Glutamatergic neuron (in vitro differentiated cells): ENCODE measurements around the gene REPS2. TPM values are rescaled to one million over a fixed set of nuclear protein-coding genes. Genes with fewer than 3 reads are reported as not detected.
"Not testable (repeated sequence)": the region's sequence is repeated elsewhere in the genome, so short reads cannot be mapped to it uniquely, and the experiment has no call there.

Experiments
- DNase-seq: peaks from one replicate; pipeline ENCODE4 v3.0.0; 2022
- H3K27ac Mint-ChIP-seq: one replicate; pipeline ENCODE4 v1.8.0; 2020; ENCODE audit warnings: mild to moderate bottlenecking, mixed read lengths, inconsistent platforms; ENCODE audit not compliant: unreplicated experiment
- H3K27me3 Mint-ChIP-seq: one replicate; pipeline ENCODE4 v1.8.0; 2020; ENCODE audit warnings: mild to moderate bottlenecking, moderate library complexity, mixed read lengths, inconsistent platforms; ENCODE audit not compliant: unreplicated experiment
- H3K36me3 Mint-ChIP-seq: one replicate; pipeline ENCODE4 v1.8.0; 2020; ENCODE audit warnings: mild to moderate bottlenecking, mixed read lengths, inconsistent platforms; ENCODE audit not compliant: unreplicated experiment
- H3K4me1 Mint-ChIP-seq: one replicate; pipeline ENCODE4 v1.8.0; 2020; ENCODE audit warnings: mild to moderate bottlenecking, low read depth, mixed read lengths, inconsistent platforms; ENCODE audit not compliant: unreplicated experiment
- H3K4me3 Mint-ChIP-seq: one replicate; pipeline ENCODE4 v1.8.0; 2020; ENCODE audit warnings: mild to moderate bottlenecking, mixed read lengths, inconsistent platforms; ENCODE audit not compliant: unreplicated experiment
- H3K9me3 Mint-ChIP-seq: one replicate; pipeline ENCODE4 v1.8.0; 2020; ENCODE audit warnings: mild to moderate bottlenecking, moderate library complexity, mixed read lengths, inconsistent platforms; ENCODE audit not compliant: unreplicated experiment
- total RNA-seq: library from RNA; stranded (reverse); fragmentation: NEBNext Ultra II Directional; extraction: Animal tissue kit (Norgen Biotek cat#: 25700); gene quantifications from one replicate; pipeline ENCODE4 v1.2.1, GENCODE V29; 2021; ENCODE audit not compliant: unreplicated experiment
- TF ChIP-seq, protein P1 (sequence below): fragments of 200-600 bp; sonication (generic); IDR thresholded peaks from one replicate; pipeline ENCODE4 v1.5.0; 2021; ENCODE audit not compliant: partially characterized antibody, unreplicated experiment

Gene REPS2
- total RNA-seq, 1 donor from 2014 or later = 3.1 TPM

DNA sequence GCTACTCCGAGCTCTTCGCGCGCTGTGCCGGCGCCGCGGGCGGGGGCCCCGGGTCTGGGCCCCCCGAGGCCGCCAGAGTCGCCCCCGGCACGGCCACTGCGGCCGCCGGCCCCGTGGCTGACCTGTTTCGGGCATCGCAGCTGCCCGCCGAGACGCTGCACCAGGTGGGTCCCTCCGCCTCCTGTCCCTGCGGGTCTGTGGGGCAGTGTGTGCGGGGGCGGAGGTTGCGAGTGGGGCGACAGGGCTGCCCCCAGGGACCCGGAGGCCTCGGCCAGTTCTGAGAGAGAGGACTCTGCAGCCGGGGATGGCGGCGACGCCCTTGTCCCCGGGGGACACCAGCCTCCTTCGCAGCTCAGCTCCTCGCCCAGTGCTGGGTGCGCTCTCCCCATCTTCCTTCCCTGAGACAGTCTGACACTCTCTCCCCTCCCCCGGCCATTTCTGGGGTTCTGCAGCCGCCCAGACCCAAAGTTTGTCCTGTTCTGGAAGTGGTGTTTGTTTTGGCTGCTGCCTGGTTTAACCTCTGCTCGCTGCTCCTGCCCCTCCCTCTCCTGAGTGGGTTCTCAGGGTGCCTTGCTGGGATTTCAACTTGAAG is 609 bp downstream of the REPS2 start:
- Mint-ChIP-seq H3K27ac (peak overlapping the region; percentile 85), H3K36me3 (no peaks in the 10 kb centered on the region), H3K9me3 (peaks cover 3% of the 10 kb centered on the region), H3K4me3 (peak overlapping the region; percentile 92), H3K27me3 (no peaks in the 10 kb centered on the region), H3K4me1 (no peaks in the 10 kb centered on the region)
- peak; percentile 36 for DNase-seq
- TF ChIP-seq, protein P1, sequence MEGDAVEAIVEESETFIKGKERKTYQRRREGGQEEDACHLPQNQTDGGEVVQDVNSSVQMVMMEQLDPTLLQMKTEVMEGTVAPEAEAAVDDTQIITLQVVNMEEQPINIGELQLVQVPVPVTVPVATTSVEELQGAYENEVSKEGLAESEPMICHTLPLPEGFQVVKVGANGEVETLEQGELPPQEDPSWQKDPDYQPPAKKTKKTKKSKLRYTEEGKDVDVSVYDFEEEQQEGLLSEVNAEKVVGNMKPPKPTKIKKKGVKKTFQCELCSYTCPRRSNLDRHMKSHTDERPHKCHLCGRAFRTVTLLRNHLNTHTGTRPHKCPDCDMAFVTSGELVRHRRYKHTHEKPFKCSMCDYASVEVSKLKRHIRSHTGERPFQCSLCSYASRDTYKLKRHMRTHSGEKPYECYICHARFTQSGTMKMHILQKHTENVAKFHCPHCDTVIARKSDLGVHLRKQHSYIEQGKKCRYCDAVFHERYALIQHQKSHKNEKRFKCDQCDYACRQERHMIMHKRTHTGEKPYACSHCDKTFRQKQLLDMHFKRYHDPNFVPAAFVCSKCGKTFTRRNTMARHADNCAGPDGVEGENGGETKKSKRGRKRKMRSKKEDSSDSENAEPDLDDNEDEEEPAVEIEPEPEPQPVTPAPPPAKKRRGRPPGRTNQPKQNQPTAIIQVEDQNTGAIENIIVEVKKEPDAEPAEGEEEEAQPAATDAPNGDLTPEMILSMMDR = no peak

DNA sequence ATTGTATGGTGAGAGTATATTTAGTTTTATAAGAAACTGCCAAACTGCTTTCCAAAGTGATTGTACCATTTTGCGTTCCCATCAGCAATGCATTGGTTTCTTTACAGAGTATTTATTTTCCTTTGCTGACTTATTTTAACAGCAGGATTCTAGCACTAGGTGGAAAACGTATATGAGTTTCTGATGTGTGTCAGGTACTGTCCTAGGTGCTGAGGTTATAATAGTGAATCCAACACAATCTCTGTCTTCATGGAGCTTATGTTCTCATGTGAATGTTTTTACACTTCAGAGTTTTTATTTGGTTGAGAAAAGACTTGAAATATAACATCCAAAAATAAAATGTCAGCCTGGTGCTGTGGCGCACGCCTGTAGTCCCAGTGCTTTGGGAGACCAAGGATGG is 4.0 kb downstream of the REPS2 start:
- Mint-ChIP-seq H3K27me3 (no peaks in the 10 kb centered on the region), H3K4me3 (no peak overlapping the region), H3K9me3 (peaks cover 3% of the 10 kb centered on the region), H3K4me1 (no peaks in the 10 kb centered on the region), H3K27ac (no peak overlapping the region), H3K36me3 (no peaks in the 10 kb centered on the region)
- DNase-seq = no peak
- TF ChIP-seq, protein P1 = no peak

DNA sequence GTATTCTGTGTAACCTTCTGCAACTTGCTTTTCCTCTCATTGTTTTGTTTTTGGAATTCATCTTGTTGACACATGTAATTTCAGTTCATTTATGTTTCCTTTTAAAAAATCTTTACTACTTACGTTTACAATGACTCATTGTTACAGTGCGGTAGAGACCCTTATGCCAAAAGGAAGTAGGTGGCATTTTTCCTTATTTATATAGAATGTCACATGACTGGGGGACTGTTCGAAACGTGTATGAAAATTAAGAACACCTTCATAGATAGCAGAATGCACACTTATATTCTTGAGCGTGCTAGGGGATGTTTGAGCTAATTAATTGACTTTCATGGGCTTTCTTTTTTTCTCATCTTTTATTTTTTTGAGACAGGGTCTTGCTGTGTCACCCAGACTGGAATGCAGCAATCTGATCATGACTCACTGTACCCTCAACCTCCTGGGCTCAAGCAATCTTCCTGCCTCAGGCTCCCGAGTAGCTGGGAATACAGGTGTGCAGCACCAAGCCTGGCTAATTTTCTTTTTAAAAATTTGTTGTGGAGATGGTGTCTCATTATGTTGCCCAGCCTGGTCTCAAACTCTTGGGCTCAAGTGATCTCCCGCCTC is 7.3 kb downstream of the REPS2 start:
- no peak for DNase-seq
- Mint-ChIP-seq H3K9me3 (no peaks in the 10 kb centered on the region), H3K27me3 (no peaks in the 10 kb centered on the region), H3K27ac (no peak overlapping the region), H3K4me1 (no peaks in the 10 kb centered on the region), H3K4me3 (no peak overlapping the region), H3K36me3 (no peaks in the 10 kb centered on the region)
- TF ChIP-seq, protein P1 = no peak

DNA sequence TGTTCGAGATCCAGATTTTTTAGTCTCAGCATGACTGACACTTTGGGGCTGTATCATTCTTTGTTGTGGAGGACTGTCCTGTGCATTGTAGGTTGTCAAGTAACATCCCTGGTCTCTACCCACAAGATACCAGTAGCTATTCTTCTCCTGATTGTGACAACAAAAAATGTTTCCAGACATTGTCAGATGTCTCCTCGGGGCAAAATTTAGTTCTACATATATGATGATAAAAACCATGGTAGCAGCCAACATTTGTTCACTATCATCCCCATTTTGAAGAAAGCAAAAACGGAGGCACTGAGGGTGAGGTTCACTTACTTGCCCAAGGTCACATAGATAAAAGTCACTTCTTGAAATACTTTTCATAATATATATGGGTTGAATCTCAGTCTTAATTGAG is 11.3 kb downstream of the REPS2 start:
- Mint-ChIP-seq H3K27ac (no peak overlapping the region), H3K36me3 (no peaks in the 10 kb centered on the region), H3K4me1 (no peaks in the 10 kb centered on the region), H3K27me3 (no peaks in the 10 kb centered on the region), H3K9me3 (no peaks in the 10 kb centered on the region), H3K4me3 (no peak overlapping the region)
- TF ChIP-seq, protein P1 = no peak
- no peak for DNase-seq

DNA sequence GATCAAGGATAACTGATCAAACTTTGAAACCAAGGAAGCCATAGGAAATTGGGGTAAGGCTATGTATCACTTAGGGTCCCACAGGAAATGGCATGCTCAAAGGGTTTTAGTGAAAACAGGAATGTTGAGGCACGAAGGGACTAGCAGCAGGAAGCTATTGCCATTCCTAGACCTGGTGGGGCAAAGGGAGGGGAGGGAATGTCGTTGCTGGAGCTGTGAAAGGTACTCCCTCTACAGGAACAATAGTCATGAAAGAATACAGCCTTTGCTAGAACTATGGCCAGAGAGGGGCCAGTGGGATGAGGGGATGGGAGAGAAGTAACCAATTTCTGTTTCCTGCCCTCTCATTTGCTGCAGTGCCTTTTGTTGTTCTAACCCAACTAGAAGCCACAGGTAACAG is 11.9 kb downstream of the REPS2 start:
- no peaks in the 10 kb centered on the region for H3K9me3 Mint-ChIP-seq
- TF ChIP-seq, protein P1 = no peak
- no peak for DNase-seq
- no peak overlapping the region for H3K4me3 Mint-ChIP-seq
- no peaks in the 10 kb centered on the region for H3K36me3 Mint-ChIP-seq
- no peaks in the 10 kb centered on the region for H3K4me1 Mint-ChIP-seq
- no peak overlapping the region for H3K27ac Mint-ChIP-seq
- no peaks in the 10 kb centered on the region for H3K27me3 Mint-ChIP-seq

DNA sequence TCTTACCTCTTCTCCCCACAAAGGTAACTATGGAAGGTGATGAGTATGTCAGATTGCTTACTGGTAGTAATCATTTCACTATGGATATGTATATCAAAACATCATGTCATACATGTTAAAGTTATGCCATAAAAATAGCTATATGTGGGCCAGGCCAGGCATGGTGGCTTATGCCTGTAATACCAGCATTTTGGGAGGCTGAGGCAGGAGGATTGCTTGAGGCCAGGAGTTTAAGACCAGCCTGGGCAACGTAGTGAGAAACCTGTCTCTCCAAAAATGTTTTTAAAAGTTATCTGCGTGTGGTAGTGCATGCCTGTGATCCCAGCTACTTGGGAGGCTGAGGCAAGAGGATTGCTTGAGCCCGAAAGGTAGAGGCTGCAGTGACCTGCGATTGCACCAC is 16.2 kb downstream of the REPS2 start:
- not testable (repeated sequence) for H3K9me3 Mint-ChIP-seq, H3K4me1 Mint-ChIP-seq, H3K27me3 Mint-ChIP-seq, DNase-seq, H3K27ac Mint-ChIP-seq, H3K36me3 Mint-ChIP-seq, H3K4me3 Mint-ChIP-seq
